ENCODE data around the gene SRD5A1.

DNA sequence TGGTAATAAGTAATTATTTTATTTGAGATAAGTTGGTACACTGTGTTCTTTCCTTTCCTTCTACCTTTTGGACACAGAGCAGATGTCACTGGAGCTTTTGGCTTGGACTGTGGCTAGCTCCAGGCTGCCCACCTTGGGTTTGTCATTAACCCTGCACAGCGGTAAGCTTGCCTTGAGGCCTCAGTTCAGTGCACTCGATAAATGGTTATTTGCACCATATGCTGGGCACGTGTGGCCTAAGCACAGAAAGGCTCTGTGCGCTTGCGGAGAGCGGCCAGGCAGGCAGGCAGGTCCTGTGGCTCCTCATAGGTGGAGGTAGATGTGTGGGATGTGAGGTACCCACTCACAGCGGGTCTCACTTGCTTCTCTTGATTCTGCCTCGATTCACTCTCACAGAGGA lies 50.0 kb downstream of the SRD5A1 start:
- TF ChIP-seq, protein P1, sequence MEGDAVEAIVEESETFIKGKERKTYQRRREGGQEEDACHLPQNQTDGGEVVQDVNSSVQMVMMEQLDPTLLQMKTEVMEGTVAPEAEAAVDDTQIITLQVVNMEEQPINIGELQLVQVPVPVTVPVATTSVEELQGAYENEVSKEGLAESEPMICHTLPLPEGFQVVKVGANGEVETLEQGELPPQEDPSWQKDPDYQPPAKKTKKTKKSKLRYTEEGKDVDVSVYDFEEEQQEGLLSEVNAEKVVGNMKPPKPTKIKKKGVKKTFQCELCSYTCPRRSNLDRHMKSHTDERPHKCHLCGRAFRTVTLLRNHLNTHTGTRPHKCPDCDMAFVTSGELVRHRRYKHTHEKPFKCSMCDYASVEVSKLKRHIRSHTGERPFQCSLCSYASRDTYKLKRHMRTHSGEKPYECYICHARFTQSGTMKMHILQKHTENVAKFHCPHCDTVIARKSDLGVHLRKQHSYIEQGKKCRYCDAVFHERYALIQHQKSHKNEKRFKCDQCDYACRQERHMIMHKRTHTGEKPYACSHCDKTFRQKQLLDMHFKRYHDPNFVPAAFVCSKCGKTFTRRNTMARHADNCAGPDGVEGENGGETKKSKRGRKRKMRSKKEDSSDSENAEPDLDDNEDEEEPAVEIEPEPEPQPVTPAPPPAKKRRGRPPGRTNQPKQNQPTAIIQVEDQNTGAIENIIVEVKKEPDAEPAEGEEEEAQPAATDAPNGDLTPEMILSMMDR (IDR thresholded peaks at IDR 0.05; ENCODE audit: insufficient read depth, low read length): no peak
- TF ChIP-seq, protein P2, sequence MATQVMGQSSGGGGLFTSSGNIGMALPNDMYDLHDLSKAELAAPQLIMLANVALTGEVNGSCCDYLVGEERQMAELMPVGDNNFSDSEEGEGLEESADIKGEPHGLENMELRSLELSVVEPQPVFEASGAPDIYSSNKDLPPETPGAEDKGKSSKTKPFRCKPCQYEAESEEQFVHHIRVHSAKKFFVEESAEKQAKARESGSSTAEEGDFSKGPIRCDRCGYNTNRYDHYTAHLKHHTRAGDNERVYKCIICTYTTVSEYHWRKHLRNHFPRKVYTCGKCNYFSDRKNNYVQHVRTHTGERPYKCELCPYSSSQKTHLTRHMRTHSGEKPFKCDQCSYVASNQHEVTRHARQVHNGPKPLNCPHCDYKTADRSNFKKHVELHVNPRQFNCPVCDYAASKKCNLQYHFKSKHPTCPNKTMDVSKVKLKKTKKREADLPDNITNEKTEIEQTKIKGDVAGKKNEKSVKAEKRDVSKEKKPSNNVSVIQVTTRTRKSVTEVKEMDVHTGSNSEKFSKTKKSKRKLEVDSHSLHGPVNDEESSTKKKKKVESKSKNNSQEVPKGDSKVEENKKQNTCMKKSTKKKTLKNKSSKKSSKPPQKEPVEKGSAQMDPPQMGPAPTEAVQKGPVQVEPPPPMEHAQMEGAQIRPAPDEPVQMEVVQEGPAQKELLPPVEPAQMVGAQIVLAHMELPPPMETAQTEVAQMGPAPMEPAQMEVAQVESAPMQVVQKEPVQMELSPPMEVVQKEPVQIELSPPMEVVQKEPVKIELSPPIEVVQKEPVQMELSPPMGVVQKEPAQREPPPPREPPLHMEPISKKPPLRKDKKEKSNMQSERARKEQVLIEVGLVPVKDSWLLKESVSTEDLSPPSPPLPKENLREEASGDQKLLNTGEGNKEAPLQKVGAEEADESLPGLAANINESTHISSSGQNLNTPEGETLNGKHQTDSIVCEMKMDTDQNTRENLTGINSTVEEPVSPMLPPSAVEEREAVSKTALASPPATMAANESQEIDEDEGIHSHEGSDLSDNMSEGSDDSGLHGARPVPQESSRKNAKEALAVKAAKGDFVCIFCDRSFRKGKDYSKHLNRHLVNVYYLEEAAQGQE (IDR thresholded peaks at IDR 0.05; ENCODE audit: insufficient replicate concordance, low read depth): no peak
- TF ChIP-seq POLR2AphosphoS5 (IDR thresholded peaks at IDR 0.05; ENCODE audit: low read depth) (no peak), GABPA (IDR thresholded peaks at IDR 0.05; ENCODE audit: low read depth) (no peak)

Data from HL-60 (cell line).